Right kidney (tissue), 1 donor: ENCODE data around the gene PAM.

ENCODE experiments used
- DNase-seq: peaks from one replicate; pipeline ENCODE4 v3.0.0-alpha.2; 2016

Gene PAM

GRCh38 chr5:102858808-102859207 lies 103.7 kb downstream of the PAM start:
- DNase-seq: no peak

DNA sequence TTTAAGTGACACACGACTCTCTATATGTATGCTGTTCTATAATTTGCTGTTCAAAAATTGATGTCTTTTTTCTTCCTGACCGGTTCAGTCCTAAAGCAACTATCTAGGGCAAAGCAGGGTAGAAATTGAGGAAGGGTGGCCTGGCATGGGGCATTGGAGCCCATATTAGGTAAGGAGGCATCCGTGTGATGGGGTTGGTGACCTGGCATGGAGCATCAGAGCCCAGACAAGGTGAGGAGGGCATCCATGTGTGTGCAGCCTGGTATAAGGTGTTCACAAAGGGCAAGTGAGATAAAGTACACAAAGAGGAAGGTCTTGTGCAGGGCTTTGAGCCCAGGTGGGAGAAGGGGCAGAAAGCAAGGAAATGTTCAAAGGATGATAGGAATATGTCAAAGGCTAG lies 104.9 kb downstream of the PAM start:
- no peak for DNase-seq

DNA sequence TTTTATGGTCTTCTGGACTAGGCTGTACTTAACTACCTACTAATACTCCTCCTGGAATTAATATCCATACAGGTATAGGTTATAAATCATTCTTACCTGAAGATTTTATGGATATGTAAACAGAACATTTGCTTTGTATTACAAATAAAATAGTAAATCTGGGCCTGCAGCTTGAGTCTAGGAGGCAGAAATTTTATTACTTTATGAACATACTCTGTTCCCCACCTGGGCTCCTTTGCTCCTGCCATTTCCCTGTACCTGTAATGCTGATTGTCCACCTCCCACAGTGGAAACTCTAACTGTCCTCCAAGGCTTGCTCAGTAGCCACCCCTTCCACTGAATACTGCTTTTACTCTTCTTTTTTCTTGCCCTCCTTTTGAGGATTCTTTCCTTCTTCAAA lies 108.0 kb downstream of the PAM start:
- no peak for DNase-seq

DNA sequence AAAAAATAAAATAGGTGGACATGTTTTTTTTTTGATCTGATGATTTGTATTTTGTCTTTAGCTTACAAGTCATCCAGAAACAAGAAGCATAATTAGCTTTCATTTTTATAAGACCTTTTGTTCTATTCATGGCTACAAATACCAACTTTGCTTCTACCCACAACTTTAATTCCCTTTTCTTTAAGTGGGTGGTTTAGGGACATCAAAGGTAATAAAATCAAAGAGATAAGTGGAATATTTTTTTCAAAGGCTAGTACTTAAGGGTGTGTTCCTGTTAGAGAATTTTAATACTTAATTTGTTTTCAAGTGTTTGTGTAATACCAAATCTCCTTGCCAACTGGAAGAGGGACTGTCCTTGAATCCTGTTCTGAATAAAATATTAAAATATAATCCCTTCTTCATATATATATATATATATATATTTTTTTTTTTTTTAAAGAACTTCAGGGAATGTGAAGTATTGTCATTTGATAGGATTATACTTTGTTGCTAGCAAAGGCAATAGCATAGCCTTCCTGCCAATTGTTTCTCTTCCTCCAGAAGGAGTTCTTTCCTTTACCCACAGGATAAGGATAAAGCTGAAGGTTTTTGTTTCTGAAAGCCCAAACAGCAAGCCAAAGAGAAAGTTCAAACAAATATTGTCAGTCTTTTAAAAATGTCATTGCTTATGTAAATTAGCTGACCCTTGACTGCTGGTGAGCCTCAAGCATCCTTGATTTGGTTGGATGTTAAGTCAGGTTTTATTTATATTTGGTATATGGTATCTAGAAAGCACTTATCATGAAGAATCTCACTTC lies 108.9 kb downstream of the PAM start:
- no peak for DNase-seq

DNA sequence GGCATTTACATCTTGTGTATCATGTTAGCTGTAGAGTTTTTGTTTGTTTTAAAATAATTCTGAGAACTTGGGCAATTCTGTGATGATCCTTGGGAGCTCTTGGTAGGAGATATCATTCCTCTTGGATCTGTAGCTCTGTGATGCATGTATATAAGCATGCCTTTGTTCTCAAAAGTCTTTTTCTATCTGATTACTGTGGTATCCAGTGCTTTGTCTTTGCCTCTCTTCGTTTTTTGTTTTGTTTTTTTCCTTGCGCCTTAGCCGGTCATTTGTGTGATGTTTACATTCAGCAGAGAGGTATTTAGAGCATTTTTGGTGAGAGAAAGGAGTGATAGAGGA lies 110.0 kb downstream of the PAM start:
- DNase-seq: no peak

DNA sequence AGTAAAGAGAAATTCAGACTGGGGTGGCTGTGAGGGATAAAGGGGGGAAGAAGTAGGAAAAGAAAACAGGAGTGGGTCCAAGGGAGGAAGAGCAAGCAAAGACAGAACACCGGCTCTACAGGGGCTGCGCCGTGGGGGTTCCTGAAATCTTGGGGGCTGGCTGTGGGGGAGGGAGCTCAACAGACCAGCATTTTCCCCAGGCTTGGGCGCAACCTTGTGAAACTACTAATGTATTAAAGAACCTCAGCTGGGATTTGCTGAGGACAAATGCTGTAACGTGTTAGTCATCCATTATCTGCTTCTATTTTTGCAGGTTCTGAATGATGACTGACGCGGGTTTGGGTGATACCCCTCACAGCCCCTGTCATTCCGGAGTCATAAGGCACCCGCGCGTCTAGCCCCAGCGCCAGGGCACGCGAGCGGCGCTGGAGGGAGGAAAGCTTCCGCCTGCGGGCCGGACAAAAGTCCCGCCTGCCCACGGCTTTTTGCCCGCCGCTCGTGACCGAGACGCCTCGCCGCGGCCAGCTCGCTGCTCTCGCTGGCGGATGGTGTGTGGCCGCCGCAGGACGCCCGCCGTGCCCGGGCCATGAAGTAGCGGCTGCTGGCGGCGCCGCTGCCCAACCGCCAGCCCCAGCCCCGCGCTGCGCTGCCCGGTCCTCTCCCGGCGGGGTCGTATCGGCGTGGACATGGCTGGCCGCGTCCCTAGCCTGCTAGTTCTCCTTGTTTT lies 110.6 kb downstream of the PAM start:
- peak; percentile 93 for DNase-seq

DNA sequence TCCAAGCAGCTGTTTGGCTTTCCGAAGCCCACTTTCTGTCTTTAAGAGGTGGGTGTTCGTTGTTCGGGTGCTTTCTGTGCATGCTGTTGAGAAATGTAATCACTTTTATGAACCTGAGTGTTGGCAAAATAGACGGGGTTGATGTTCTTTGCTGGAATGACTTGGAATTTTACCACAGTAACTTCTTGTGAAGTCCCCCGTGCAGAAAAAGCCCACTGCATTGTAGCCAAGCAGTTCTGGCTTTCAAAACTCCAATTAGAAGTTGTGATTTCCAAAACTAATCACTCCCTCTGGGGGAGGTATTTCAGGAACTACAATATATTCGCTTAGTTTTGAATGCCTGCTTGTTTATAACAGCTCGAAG lies 111.1 kb downstream of the PAM start:
- no peak for DNase-seq

DNA sequence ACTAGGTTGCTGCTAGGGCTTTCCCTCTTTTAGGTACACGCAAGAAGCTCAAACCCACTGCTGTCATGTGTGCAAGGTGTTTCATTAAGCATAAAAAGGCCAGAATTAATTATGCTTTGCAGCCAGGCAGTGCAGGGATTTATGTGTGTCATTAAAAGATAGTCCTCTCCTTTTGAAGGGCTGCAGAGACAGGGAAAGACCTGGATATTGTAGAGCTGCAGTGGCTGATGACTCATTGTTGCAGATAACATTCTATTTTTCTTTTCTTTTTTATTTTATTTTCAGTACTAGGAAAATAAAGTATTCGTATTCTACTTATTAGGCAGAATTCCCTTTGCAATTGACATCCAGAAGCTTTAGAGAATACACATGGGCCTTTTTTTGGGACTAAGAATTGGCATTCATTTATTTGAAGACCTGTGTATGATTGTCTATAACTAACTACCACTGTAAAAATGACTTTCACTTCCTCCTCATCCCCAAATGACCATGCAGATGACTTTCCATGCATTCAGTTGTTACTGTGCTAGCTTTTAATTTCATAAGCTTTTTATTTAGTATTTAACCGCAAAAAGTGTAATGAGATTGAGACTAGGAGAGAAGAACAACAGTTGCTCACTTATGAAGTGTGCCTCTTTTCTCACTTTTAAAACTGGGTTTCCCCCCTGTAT lies 113.0 kb downstream of the PAM start:
- DNase-seq: no peak

- no peak for DNase-seq
Measured at GRCh38 chr5:102869230-102869629, 114.1 kb downstream of the PAM start.

- DNase-seq: no peak
Measured at GRCh38 chr5:102873379-102873932, 118.4 kb downstream of the PAM start.

GRCh38 chr5:102874054-102874453 lies 118.9 kb downstream of the PAM start:
- no peak for DNase-seq

DNA sequence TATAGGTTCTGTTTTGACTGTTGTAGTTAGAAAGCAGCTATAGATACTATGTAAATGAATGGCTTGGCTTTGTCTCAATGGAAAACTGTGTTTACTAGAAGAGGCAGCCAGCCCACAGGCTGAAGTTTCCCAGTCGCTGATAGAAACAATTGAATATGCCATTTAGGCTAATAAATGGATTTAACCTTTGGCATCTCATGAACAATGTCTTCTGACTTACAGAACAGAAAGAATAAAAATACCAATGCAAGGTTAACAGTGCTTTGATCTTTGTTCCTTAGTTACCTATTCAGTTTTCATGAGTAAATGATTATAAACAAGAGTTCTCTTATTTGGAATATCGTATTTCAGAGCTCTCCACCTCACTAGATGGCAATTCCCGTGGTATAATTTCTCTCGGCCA lies 120.6 kb downstream of the PAM start:
- no peak for DNase-seq

GRCh38 chr5:102876610-102877009 lies 121.5 kb downstream of the PAM start:
- DNase-seq: no peak

DNA sequence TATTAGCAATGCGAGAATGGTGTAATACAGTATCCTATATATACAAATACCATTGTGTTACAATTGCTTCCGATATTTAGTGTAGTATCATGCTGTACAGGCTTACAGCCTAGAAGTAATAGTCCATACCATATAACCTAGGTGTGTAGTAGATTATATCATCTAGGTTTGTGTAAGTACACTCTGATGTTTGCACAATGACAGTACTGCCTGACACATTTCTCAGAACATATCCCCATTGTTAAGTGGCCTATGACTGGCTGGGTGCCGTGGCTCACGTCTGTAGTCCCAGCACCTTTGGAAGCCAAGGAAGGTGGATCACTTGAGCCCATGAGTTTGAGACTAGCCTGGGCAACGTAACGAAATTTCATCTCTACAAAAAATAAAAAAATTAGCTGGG lies 124.6 kb downstream of the PAM start:
- no peak for DNase-seq

DNA sequence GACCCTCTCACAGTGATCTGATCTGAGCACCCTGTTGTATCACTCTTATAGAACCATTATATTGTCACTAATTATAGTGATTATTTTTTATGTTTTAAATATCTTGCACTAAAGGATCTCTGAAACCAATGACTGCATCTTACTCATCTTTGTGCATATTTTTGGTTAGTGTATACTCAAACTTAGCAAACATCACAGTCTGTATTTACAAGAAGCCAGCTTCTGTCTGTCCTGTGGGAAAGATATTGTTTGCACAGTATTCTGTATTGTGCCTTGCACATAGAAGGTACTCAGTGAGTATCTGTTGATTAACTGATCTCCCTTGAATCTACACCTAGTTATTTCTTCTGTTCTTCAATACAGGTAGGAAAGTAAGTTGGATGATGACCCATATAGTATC lies 131.5 kb downstream of the PAM start:
- no peak for DNase-seq

GRCh38 chr5:102888483-102888882 lies 133.4 kb downstream of the PAM start:
- no peak for DNase-seq

DNA sequence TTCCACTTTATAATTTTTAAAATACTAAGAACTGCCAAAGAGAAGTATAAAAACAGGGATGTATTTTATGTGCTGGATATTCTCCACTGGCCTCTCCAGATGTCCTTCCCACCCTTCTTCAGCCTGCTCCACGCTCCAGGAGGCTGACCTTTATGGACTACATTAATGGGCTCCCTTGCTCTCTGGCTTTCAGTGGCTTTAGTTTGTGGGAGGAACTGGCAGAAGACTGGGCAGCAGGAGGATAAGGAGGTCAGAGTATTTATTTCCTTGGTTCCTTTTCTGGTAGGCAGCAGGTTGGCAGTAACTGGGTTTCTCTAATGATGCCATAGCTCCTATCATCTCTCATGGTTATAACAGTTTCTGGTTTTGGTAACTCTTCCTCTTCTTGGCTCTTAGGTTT lies 133.9 kb downstream of the PAM start:
- no peak for DNase-seq

DNA sequence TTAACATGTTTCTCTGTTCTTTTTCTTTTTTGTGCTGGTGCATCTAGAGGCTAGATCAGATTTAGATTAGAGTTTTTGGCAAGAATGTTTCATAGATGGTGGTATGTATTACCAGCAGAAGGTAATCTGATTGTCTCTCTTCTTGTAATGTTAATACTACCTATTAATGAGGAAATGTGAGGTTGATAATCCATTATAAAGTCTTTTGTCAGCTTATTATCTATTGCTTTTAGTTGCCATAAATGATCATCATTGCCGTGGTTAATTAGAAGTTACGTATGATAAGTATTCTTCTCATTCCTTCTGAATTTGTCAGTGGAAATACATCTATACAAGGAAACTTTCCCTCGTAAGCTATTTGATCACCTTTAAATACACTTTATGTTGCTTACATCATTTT lies 135.0 kb downstream of the PAM start:
- no peak for DNase-seq

- no peak for DNase-seq
Measured at GRCh38 chr5:102891175-102891574, 136.1 kb downstream of the PAM start.

DNA sequence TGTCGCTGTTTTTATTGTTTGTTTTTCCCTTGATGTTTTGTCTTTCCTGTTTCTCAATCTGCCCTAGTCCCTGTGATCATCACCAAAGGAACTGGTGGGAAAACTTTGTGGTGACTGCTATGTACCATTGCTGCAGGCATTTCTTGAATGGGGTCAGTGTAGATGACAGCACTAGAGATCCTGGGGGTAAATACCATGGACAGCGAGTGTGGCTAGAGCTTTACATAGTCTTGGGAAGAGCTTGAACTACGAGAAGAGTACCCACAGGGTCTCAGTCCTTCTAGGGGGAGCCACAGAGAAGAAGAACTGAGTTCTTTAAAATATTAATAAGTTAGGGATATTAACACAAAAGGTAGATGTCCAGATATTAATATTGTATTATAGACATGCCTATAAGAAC lies 138.8 kb downstream of the PAM start:
- DNase-seq: no peak

- no peak for DNase-seq
Measured at GRCh38 chr5:102895234-102895633, 140.1 kb downstream of the PAM start.

DNA sequence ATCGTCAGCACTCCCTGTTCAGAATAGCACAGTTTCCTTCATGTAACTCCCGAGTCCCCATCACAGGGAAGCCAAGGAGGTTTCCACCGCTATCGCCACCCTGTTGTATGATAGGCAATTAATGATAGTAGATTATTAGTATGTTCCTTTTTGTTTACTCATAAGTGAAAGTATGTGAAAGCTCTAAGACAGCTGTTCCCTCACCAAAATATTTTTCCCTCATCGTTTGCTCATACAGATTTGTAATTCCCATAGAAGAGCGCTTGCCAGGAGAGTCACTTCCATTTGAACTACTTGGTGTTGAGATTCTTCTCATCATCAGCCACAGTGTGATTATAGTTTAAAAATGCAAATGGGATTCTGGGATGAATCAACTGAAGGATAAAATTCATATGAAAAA lies 140.9 kb downstream of the PAM start:
- no peak for DNase-seq

GRCh38 chr5:102901424-102902134 lies 146.5 kb downstream of the PAM start:
- no peak for DNase-seq
